Smooth muscle cell (in vitro differentiated cells): ENCODE data around the gene UQCRFS1. TPM values are rescaled to one million over a fixed set of nuclear protein-coding genes. Genes with fewer than 3 reads are reported as not detected.

Experiments used
- DNase-seq: peaks from one replicate; lab custom pipeline; 2025; ENCODE audit not compliant: unreplicated experiment; lab: John Stamatoyannopoulos, UW
- H2AFZ ChIP-seq: fragments of 200-600 bp; sonication (generic); 2 replicates; pipeline ENCODE4 v1.6.0; 2016; ENCODE audit warnings: antibody characterized with exemption, low read depth, mild to moderate bottlenecking
- H3F3A ChIP-seq: fragments of 200-600 bp; sonication (generic); 2 replicates; pipeline ENCODE4 v1.6.0; 2017; ENCODE audit warnings: antibody characterized with exemption, low read depth
- H3K27ac ChIP-seq: fragments of 200-600 bp; sonication (generic); 2 replicates; pipeline ENCODE4 v1.5.1; 2016; ENCODE audit warnings: low read depth, mild to moderate bottlenecking
- H3K27me3 ChIP-seq: fragments of 200-600 bp; sonication (generic); 2 replicates; pipeline ENCODE4 v1.6.1; 2016; ENCODE audit warnings: low read depth, mild to moderate bottlenecking
- H3K36me3 ChIP-seq: fragments of 200-600 bp; sonication (generic); 2 replicates; pipeline ENCODE4 v1.5.1; 2016; ENCODE audit warnings: low read depth
- H3K4me1 ChIP-seq: fragments of 200-600 bp; sonication (generic); 2 replicates; pipeline ENCODE4 v1.5.1; 2016; ENCODE audit warnings: low read depth
- H3K4me2 ChIP-seq: fragments of 200-600 bp; sonication (generic); 2 replicates; pipeline ENCODE4 v1.6.0; 2016; ENCODE audit warnings: mild to moderate bottlenecking
- H3K4me3 ChIP-seq: fragments of 200-600 bp; sonication (generic); 2 replicates; pipeline ENCODE4 v1.5.1; 2016; ENCODE audit warnings: mild to moderate bottlenecking
- H3K79me2 ChIP-seq: fragments of 200-600 bp; sonication (generic); 2 replicates; pipeline ENCODE4 v1.6.0; 2016; ENCODE audit warnings: low read depth, mild to moderate bottlenecking
- H3K9ac ChIP-seq: fragments of 200-600 bp; sonication (generic); 2 replicates; pipeline ENCODE4 v1.6.0; 2016; ENCODE audit warnings: low read depth
- H3K9me3 ChIP-seq: fragments of 200-600 bp; sonication (generic); replicated peaks from 2 replicates; pipeline ENCODE4 v1.5.1; 2016; ENCODE audit warnings: low read depth
- H4K20me1 ChIP-seq: fragments of 200-600 bp; sonication (generic); 2 replicates; pipeline ENCODE4 v1.6.0; 2016; ENCODE audit warnings: low read depth
- CTCF ChIP-seq: fragments of 200-600 bp; sonication (generic); IDR thresholded peaks from 2 replicates; pipeline ENCODE4 v1.5.1; 2017; ENCODE audit warnings: borderline replicate concordance, mild to moderate bottlenecking, antibody characterized with exemption; ENCODE audit not compliant: insufficient read depth, poor library complexity, severe bottlenecking
- WGBS: methylation state at CpG from one replicate; pipeline ENCODE4 v1.1.7; 2016; ENCODE audit warnings: low lambda C conversion rate; 5-methylcytosine and 5-hydroxymethylcytosine counted together
- polyA plus RNA-seq: library from polyadenylated mRNA; unstranded; fragments of >200 nt; fragmentation: Nextera tagmentation; extraction: Ambion mirVana; gene quantifications from 2 replicates; pipeline ENCODE4 v1.2.1, GENCODE V29; 2016
- total RNA-seq: library from RNA; depleted of rRNA; stranded (reverse); fragments of >200 nt; gene quantifications from 2 replicates; pipeline ENCODE4 v1.2.3, GENCODE V29; 2014

The UQCRFS1 gene
- total and polyA plus RNA-seq, 2 experiments from 2014 or later: 37.1 to 57.9 TPM

DNA sequence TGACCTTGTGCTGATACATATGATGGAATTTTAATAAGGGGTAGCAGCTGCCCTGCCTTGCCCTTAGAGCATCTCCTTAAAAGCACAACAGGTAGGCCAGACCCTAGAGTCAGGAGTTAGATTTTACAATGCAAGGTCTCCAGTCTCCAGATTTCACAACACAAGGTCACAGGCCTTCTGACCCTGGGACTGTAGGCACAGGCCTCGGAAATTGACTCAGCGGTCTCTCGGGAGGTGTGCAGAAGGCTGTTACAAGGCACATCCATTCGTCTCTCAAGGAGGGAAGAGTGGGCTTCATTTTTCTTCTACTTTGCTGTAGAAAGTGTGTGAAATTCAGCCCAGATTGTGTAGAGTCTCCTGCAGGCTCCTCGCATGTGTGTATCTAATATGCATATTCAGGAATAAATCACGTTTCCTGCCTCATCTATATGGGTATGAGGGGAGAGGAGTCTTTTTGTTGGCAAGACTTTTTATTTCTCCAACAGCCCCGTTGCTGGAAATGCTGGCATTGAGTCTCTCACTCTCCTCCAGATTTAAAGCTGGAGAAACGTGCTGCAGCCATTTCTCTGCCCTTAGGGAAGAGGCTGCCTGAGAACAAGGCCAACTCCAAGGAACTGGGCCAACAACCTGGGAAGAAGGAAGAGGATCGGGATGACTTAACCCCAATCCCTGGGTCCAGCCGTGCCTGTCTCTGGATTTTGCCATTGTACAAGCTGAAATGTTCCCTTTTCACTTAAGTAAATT, 24.5 kb downstream of the UQCRFS1 start:
- no peak overlapping the region for H2AFZ ChIP-seq
- no peaks in the 10 kb centered on the region for H3F3A ChIP-seq
- H3K4me1 ChIP-seq: no peaks in the 10 kb centered on the region
- no peak for TF ChIP-seq CTCF
- H3K9me3 ChIP-seq: no peaks in the 10 kb centered on the region
- no peaks in the 10 kb centered on the region for H4K20me1 ChIP-seq
- 92% methylated on average over 10 of the region's 10 CpGs for WGBS
- H3K4me2 ChIP-seq: no peak overlapping the region
- no peak for DNase-seq
- H3K4me3 ChIP-seq: no peak overlapping the region
- H3K27ac ChIP-seq: no peak overlapping the region
- no peak overlapping the region for H3K9ac ChIP-seq
- H3K79me2 ChIP-seq: no peaks in the 10 kb centered on the region
- no peaks in the 10 kb centered on the region for H3K27me3 ChIP-seq
- no peaks in the 10 kb centered on the region for H3K36me3 ChIP-seq

DNA sequence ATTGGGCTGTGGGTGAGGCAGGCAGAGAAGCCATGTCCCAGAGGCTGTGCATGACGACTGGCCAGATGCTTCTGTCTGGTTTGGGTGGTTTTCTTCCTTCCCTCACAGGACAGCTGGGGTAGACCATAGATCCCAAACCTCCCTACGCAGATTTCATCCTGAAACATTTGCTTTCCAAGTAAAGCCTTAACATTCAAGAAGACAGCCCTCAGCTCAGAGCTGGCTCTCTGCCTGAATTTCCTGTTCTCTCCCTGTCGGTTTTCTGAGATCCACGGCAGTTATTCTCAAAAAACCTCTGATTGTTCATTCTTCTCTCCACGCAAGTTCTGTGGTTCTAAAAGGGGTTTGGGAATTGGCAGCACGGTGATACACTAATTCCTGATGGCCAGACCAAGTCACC, 25.3 kb downstream of the UQCRFS1 start:
- H3K9me3 ChIP-seq: no peaks in the 10 kb centered on the region
- no peaks in the 10 kb centered on the region for H3K27me3 ChIP-seq
- DNase-seq: no peak
- H3K4me1 ChIP-seq: no peaks in the 10 kb centered on the region
- TF ChIP-seq CTCF: no peak
- H3K9ac ChIP-seq: no peak overlapping the region
- no peak overlapping the region for H3K27ac ChIP-seq
- 81% methylated on average over 6 of the region's 6 CpGs for WGBS
- H4K20me1 ChIP-seq: no peaks in the 10 kb centered on the region
- no peak overlapping the region for H3K4me2 ChIP-seq
- H2AFZ ChIP-seq: no peak overlapping the region
- H3K79me2 ChIP-seq: no peaks in the 10 kb centered on the region
- H3K4me3 ChIP-seq: no peak overlapping the region
- H3F3A ChIP-seq: no peaks in the 10 kb centered on the region
- no peaks in the 10 kb centered on the region for H3K36me3 ChIP-seq

DNA sequence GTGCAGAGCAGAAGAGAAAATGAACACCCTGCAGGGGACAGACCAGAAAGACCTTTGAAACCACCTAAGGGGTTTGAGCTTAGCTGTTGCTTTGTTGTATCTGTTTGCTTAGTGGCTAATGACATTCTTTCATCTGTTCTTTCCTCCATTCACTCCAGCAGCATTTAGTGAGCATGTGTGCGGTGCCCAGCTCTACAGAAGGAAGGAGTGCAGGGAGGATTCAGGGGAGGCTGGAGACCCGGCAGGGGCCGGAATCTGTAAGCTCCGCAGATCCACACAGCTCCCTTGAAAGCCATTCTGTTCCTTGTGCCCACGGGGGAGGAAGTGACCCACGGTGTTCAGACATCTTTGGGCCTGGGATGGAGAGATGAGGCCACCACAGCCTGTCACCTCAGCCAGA, 27.5 kb downstream of the UQCRFS1 start:
- no peaks in the 10 kb centered on the region for H3K79me2 ChIP-seq
- H3K9ac ChIP-seq: no peak overlapping the region
- no peaks in the 10 kb centered on the region for H3K36me3 ChIP-seq
- no peaks in the 10 kb centered on the region for H3K27me3 ChIP-seq
- no peak overlapping the region for H3K4me3 ChIP-seq
- no peak for DNase-seq
- no peak overlapping the region for H3K4me2 ChIP-seq
- H3K27ac ChIP-seq: no peak overlapping the region
- H3F3A ChIP-seq: no peaks in the 10 kb centered on the region
- H3K9me3 ChIP-seq: no peaks in the 10 kb centered on the region
- no peaks in the 10 kb centered on the region for H4K20me1 ChIP-seq
- WGBS: 93% methylated on average over 6 of the region's 6 CpGs
- TF ChIP-seq CTCF: no peak
- no peak overlapping the region for H2AFZ ChIP-seq
- H3K4me1 ChIP-seq: no peaks in the 10 kb centered on the region
